Coronary artery (tissue), 2 donors: ENCODE results near the gene ZNF865.

Experiments
- DNase-seq: peaks from one replicate; pipeline ENCODE4 v3.0.0-alpha.2; 2017; ENCODE audit warnings: low spot score
- H3K27ac ChIP-seq, 2 donors: fragments of 200-600 bp; sonication (generic); one replicate each; pipeline ENCODE4 v1.5.1; 2016 to 2019
- H3K4me3 ChIP-seq: fragments of 200-600 bp; sonication (generic); 2 replicates; pipeline ENCODE4 v1.5.1; 2016; ENCODE audit warnings: mild to moderate bottlenecking, moderate library complexity
- TF ChIP-seq, protein P1 (sequence below): fragments of 200-600 bp; sonication (generic); IDR thresholded peaks from one replicate; pipeline ENCODE4 v1.5.1; 2019; ENCODE audit warnings: antibody characterized with exemption

Gene ZNF865

GRCh38 chr19:55611983-55612645 is 6.7 kb downstream of the ZNF865 start:
- Histone ChIP-seq H3K4me3 (no peak overlapping the region), H3K27ac (no peak overlapping the region)
- DNase-seq = no peak
- TF ChIP-seq, protein P1, sequence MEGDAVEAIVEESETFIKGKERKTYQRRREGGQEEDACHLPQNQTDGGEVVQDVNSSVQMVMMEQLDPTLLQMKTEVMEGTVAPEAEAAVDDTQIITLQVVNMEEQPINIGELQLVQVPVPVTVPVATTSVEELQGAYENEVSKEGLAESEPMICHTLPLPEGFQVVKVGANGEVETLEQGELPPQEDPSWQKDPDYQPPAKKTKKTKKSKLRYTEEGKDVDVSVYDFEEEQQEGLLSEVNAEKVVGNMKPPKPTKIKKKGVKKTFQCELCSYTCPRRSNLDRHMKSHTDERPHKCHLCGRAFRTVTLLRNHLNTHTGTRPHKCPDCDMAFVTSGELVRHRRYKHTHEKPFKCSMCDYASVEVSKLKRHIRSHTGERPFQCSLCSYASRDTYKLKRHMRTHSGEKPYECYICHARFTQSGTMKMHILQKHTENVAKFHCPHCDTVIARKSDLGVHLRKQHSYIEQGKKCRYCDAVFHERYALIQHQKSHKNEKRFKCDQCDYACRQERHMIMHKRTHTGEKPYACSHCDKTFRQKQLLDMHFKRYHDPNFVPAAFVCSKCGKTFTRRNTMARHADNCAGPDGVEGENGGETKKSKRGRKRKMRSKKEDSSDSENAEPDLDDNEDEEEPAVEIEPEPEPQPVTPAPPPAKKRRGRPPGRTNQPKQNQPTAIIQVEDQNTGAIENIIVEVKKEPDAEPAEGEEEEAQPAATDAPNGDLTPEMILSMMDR = no peak

DNA sequence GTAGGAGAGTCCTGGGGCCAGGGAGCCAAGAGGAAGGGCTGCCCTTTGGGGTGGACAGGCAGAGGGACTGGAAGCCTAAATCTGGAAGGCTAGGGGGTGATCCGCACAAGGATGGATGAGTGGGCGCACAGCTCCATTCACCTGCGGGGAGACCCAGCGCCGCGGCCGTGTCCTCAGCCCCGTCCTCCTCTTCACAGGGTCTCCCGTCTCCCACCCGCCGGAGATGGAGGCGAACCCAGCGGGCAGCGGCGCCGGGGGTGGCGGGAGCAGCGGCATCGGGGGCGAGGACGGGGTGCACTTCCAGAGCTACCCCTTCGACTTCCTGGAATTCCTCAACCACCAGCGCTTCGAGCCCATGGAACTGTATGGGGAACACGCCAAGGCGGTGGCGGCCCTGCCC is 7.9 kb downstream of the ZNF865 start:
- Histone ChIP-seq H3K27ac (no peak overlapping the region), H3K4me3 (no peak overlapping the region)
- TF ChIP-seq, protein P1 = no peak
- no peak for DNase-seq

- Histone ChIP-seq H3K27ac (no peak overlapping the region), H3K4me3 (no peak overlapping the region)
- TF ChIP-seq, protein P1 = no peak
- DNase-seq = no peak
These were observed 8.7 kb downstream of the ZNF865 start for GRCh38 chr19:55613930-55614710.

DNA sequence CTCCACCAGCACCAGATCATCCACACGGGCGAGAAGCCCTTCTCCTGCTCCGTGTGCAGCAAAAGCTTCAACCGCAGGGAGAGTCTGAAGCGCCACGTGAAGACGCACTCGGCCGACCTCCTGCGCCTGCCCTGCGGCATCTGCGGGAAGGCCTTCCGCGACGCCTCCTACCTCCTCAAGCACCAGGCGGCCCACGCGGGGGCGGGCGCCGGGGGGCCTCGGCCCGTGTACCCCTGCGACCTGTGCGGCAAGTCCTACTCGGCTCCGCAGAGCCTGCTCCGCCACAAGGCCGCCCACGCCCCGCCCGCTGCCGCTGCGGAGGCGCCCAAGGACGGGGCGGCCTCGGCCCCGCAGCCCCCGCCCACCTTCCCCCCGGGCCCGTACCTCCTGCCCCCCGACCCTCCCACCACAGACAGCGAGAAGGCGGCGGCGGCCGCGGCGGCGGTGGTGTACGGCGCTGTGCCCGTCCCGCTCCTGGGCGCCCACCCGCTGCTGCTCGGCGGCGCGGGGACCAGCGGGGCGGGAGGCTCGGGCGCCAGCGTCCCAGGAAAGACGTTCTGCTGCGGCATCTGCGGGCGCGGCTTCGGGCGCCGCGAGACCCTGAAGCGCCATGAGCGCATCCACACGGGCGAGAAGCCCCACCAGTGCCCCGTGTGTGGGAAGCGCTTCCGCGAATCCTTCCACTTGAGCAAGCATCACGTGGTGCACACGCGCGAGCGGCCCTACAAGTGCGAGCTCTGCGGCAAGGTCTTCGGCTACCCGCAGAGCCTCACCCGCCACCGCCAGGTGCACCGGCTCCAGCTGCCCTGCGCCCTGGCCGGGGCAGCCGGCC is 9.5 kb downstream of the ZNF865 start:
- TF ChIP-seq, protein P1 = no peak
- DNase-seq = no peak
- Histone ChIP-seq H3K4me3 (no peak overlapping the region), H3K27ac (no peak overlapping the region)

GRCh38 chr19:55615543-55616394 is 10.3 kb downstream of the ZNF865 start:
- H3K27ac ChIP-seq = no peak overlapping the region
- DNase-seq = no peak
- no peak overlapping the region for H3K4me3 ChIP-seq
- TF ChIP-seq, protein P1 = no peak

GRCh38 chr19:55616395-55616875 is 11.0 kb downstream of the ZNF865 start:
- DNase-seq = no peak
- Histone ChIP-seq H3K4me3 (no peak overlapping the region), H3K27ac (no peak overlapping the region)
- TF ChIP-seq, protein P1 = no peak
